Activated naive CD8-positive, alpha-beta T cell treated with anti-CD3 and anti-CD28 coated beads, Interleukin-2, amount 50 U/mL, for 16 hours (primary cell): Measurements from ENCODE around the gene MSMO1.

Experiments used
- DNase-seq: peaks from one replicate; pipeline ENCODE4 v3.0.0-alpha.2; 2020; ENCODE audit warnings: low read depth, low spot score

MSMO1 gene

DNA sequence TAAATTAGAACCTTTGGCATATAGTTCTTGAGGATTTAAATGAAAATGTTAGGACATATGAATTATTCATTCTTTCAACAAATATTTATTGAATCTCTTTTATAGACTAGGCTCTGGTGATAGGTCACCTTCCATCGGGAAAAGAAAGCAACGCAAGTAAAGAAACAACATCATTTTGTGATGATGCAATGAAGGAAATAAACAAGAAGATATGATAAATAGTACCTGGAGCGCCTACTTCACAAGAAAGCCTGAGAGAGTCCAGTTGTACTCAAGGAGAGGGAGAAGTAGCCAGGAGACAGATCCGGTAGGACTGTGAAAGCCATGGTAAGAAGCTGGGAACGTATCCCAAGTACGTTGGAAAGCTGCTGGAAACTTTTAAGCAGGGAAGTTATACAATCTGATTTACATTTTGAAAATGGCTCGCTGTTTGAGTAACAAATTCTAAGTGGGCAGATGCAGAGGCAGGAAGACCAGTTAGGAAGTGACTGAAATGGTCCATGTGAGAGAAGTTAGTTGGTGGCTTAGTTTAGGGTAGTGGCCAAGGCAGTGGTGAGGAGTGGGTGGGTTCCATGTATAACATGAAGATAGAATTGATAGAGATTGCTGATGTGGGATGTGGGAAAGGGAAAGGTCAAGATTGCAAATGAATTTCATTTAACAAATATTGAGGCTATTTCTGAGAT is 33.7 kb downstream of the MSMO1 start:
- DNase-seq = no peak

- no peak for DNase-seq
Observed at GRCh38 chr4:165361810-165362209, 34.3 kb downstream of the MSMO1 start.

GRCh38 chr4:165364452-165365080 is 37.1 kb downstream of the MSMO1 start:
- no peak for DNase-seq

GRCh38 chr4:165367040-165367439 is 39.6 kb downstream of the MSMO1 start:
- DNase-seq = no peak

DNA sequence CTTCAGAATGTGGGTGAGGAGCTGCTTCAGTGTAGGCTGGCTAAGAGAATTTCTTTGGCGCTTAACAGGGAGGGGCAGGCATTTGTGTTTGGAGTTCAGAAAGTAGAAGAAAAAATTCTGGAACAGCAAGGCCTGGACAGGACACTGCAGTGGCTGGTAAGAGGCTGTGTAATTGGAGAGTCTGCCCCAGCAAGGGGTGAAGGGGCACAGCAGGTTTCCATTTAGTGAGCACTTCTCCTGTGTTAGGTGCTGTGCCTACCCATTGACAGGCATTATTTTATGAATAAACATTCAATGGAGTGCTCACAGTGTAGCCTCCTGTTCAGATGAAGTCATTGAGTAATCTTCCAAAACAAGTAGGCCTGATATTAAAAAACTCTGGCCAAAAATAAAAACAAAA is 40.6 kb downstream of the MSMO1 start:
- no peak for DNase-seq

- no peak for DNase-seq
Observed at GRCh38 chr4:165368567-165368966, 41.1 kb downstream of the MSMO1 start.

GRCh38 chr4:165369522-165369921 is 42.1 kb downstream of the MSMO1 start:
- DNase-seq = no peak

- DNase-seq = no peak
Observed at GRCh38 chr4:165370530-165370929, 43.1 kb downstream of the MSMO1 start.

DNA sequence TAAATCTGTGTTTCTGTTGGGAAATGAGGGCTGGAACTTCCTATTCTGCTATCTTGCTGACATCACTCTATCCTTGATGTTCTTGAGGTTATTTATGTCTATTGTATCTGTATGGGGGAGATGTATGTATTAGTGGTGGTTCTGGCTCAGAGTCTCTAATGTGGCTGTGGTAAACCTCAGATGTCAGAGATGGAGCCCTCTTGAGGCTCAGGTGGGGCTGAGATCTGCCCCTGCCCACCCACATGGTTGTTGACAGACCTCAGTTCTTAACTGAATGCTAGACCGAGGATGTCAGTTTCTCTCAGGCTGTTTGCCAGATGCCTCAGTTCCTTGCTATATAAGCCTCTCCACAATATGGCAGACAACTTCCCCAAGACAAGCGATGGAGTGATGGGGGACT is 48.0 kb downstream of the MSMO1 start:
- DNase-seq = no peak

- no peak for DNase-seq
Observed at GRCh38 chr4:165378398-165378744, 50.9 kb downstream of the MSMO1 start.

DNA sequence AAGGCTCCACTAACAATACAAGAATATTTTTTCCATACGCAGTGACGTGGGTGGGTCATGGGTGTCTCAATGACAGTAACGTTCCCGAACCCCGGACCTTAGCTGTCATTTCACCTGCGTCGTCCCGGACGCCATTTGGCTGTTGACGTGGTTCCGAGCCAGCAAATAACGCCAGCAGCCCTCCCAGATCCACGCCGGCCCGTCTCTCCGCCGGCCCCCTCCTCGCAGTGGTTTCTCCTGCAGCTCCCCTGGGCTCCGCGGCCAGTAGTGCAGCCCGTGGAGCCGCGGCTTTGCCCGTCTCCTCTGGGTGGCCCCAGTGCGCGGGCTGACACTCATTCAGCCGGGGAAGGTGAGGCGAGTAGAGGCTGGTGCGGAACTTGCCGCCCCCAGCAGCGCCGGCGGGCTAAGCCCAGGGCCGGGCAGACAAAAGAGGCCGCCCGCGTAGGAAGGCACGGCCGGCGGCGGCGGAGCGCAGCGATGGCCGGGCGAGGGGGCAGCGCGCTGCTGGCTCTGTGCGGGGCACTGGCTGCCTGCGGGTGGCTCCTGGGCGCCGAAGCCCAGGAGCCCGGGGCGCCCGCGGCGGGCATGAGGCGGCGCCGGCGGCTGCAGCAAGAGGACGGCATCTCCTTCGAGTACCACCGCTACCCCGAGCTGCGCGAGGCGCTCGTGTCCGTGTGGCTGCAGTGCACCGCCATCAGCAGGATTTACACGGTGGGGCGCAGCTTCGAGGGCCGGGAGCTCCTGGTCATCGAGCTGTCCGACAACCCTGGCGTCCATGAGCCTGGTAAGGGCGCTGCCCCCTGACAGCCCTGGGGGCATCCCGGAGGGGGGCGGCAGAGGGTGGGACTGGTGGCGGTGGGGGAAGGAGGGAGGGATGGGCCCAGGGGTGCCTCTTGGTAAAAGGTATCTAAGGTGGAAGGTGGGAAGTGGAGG is 51.5 kb downstream of the MSMO1 start, which contains the start of gene CPE:
Gene CPE, plus strand, starts transcription at position 264 of the 933 bp plus-strand sequence. Its CDS starts 214 bp downstream, at position 478.
- peak; percentile 51 for DNase-seq

DNA sequence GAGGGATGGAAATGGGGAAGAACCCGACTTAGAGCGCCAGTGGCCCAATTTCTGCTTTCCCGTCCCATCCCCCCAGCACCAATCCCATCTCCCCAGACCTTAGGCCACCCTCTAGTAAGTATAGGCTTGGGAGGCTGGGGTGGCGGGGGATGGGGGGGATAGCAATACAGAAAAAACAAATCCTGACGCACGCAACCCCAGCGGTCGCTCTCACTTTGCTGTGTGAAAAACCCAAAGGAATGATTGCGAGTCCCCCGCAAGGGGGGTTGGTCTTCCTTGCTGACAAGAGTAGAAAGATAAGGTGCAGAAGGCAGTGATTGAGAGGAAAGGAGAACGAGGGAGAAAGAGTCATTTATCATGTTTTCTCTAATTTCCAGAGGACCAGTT is 52.2 kb downstream of the MSMO1 start:
- DNase-seq = no peak

DNA sequence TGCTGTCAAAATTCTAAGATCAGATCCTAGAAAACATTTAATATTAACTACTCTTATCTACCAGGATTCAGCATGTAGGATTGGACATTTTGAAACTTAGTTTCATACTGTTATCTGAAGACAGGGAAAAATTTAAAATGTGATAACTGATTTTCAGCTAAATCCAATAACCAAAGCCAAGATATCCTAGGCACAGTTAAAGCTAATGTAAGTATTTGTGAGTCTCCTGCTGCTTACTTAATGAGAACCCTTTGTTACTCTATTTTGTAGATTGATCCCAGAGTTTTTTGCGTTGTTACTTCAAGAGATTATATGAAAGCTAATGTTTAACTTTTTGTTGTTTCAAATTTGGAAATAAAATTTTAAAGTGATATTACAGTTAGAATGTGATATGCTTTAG is 53.3 kb downstream of the MSMO1 start:
- no peak for DNase-seq

- no peak for DNase-seq
Observed at GRCh38 chr4:165381821-165382373, 54.4 kb downstream of the MSMO1 start.

GRCh38 chr4:165382640-165383039 is 55.2 kb downstream of the MSMO1 start:
- no peak for DNase-seq

- DNase-seq = no peak
Observed at GRCh38 chr4:165383591-165384073, 56.2 kb downstream of the MSMO1 start.

- no peak for DNase-seq
Observed at GRCh38 chr4:165384186-165384585, 56.7 kb downstream of the MSMO1 start.

DNA sequence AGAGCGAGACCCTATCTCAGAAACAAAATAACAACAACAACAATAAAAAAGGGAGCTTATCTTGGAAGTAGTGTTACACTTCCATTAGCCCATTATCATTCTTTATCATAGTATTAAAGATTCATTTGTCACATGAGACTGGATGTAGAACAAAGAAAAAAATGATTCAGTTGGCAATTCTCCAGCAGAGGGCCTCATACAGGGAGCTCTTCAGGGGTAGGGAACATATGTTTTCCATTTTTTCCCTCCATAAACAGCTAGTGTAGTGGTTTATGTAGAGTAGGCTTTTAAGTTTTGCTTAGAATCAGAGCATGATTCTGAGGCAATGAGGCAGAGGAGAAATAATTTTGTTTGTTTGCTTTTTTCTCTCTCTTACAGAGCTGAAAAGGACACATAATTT is 57.1 kb downstream of the MSMO1 start:
- DNase-seq = no peak

- DNase-seq = no peak
Observed at GRCh38 chr4:165385126-165385525, 57.7 kb downstream of the MSMO1 start.

- no peak for DNase-seq
Observed at GRCh38 chr4:165386328-165386727, 58.9 kb downstream of the MSMO1 start.

DNA sequence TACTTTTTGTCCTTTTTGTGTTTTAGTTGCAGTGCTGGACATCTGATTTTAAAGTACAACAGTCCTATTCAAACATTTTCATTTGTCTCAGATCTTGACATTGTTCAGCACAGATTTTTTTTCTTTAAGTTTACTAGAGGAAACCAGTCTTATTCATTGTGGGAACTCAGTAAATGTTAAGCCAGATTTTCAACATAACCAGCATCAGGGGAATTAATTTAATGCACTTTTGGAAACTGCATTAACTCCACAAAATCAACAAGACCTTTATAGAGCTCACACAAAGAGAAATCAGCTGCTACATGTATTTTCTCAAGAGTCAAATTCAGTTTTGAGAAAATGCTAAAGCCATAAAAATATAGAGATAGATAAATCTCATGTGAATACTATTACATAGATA is 61.3 kb downstream of the MSMO1 start:
- no peak for DNase-seq
